ENCODE results near the gene TMOD4.
"Not testable (repeated sequence)": the region's sequence is repeated elsewhere in the genome, so short reads cannot be mapped to it uniquely, and the experiment has no call there.

The TMOD4 gene

GRCh38 chr1:151175863-151176262 lies at the start of gene TMOD4:
TSS of gene TMOD4 (minus strand) at chr1:151175981. CDS start at chr1:151174875, 1,106 bp downstream.
- DNase-seq (ENCODE audit: low read depth), result peak; percentile 40

- no peak for DNase-seq (ENCODE audit: low read depth)
These were observed 46.3 kb upstream of the TMOD4 start for GRCh38 chr1:151222130-151222529.

- DNase-seq (ENCODE audit: low read depth), result peak; percentile 38
These were observed 45.8 kb upstream of the TMOD4 start for GRCh38 chr1:151221616-151222015.

- no peak for DNase-seq (ENCODE audit: low read depth)
These were observed 37.8 kb upstream of the TMOD4 start for GRCh38 chr1:151213560-151213959.

- no peak for DNase-seq (ENCODE audit: low read depth)
These were observed 36.4 kb upstream of the TMOD4 start for GRCh38 chr1:151211972-151212705.

GRCh38 chr1:151210830-151211229 lies 35.0 kb upstream of the TMOD4 start:
- DNase-seq (ENCODE audit: low read depth), result peak; percentile 64

- DNase-seq (ENCODE audit: low read depth), result not testable (repeated sequence)
These were observed 29.7 kb upstream of the TMOD4 start for GRCh38 chr1:151205381-151205965.

GRCh38 chr1:151199873-151200581 lies 24.2 kb upstream of the TMOD4 start:
- DNase-seq (ENCODE audit: low read depth), result peak; percentile 96

GRCh38 chr1:151198254-151199127 lies 22.7 kb upstream of the TMOD4 start, which contains the start of gene PIP5K1A:
TSS of gene PIP5K1A (plus strand) at chr1:151198552. CDS start at chr1:151198997, 445 bp downstream.
- peak; percentile 99 for DNase-seq (ENCODE audit: low read depth)

- DNase-seq (ENCODE audit: low read depth), result no peak
These were observed 22.1 kb upstream of the TMOD4 start for GRCh38 chr1:151197863-151198253.

GRCh38 chr1:151196292-151196800 lies 20.6 kb upstream of the TMOD4 start:
- peak; percentile 95 for DNase-seq (ENCODE audit: low read depth)

GRCh38 chr1:151194894-151195594 lies 19.3 kb upstream of the TMOD4 start:
- peak; percentile 99 for DNase-seq (ENCODE audit: low read depth)

- DNase-seq (ENCODE audit: low read depth), result peak; percentile 25
These were observed 18.1 kb upstream of the TMOD4 start for GRCh38 chr1:151193856-151194255.

GRCh38 chr1:151193304-151193703 lies 17.5 kb upstream of the TMOD4 start:
- DNase-seq (ENCODE audit: low read depth), result no peak

- no peak for DNase-seq (ENCODE audit: low read depth)
These were observed 16.3 kb upstream of the TMOD4 start for GRCh38 chr1:151192047-151192446.

- peak; percentile 93 for DNase-seq (ENCODE audit: low read depth)
These were observed 14.1 kb upstream of the TMOD4 start, which contains the start of gene VPS72 for GRCh38 chr1:151189637-151190445. TSS of gene VPS72 (minus strand) at chr1:151190197. CDS start at chr1:151190121, 76 bp downstream.

GRCh38 chr1:151188667-151189066 lies 12.9 kb upstream of the TMOD4 start:
- not testable (repeated sequence) for DNase-seq (ENCODE audit: low read depth)

- DNase-seq (ENCODE audit: low read depth), result no peak
These were observed 11.4 kb upstream of the TMOD4 start for GRCh38 chr1:151187205-151187604.

- DNase-seq (ENCODE audit: low read depth), result no peak
These were observed 8.4 kb upstream of the TMOD4 start for GRCh38 chr1:151184211-151184610.

GRCh38 chr1:151176514-151177045 lies 799 bp upstream of the TMOD4 start:
- DNase-seq (ENCODE audit: low read depth), result no peak
